ENCODE measurements around the gene PTGER1. TPM values are rescaled to one million over a fixed set of nuclear protein-coding genes. Genes with fewer than 3 reads are reported as not detected.

The PTGER1 gene
- total and polyA plus RNA-seq, 2 of the 8 experiments (the other 6 are each of a cell fraction or from before 2014, with no cell fraction given), result 0.20 to 0.41 TPM

DNA sequence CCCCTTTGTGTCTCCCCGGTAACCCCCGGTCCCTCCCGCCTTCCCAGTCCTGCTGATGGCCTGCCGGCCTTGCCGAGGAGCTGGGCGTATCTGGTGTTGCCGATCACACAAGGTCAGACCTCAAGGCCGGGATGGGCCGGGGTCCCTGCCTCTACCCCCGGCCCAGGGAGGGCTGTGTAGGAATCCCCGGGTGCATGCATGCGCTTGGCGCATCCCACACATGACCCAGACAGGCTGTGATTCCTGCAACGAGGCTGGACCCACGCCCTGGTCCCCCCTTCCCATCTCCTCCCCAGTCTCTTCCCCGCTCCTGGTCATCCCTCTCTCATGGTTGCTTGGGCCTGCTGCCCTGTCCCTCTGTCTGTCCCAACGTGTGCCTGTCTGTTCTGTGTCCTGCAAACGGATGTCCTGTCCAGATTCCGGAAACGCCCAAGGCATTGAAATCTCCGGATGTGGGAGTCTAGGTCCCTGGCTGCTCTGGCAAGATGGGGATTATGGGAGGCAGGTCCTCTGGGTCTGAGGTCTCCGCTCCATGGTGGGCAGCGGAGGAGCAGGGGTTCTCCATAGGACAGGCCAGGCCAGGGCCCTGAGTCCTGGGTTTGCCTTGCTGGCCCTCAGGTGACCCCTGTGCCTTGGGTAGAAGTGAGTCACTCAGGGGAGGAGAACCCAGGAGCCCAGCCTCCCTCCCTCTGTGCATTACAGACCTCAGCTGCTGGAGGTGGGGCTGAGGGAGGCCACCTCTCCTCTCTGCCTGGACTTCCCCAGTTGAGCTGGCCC is 40.4 kb downstream of the PTGER1 start:
- no peak overlapping the region for H4K91ac ChIP-seq (replicated peaks; ENCODE audit: insufficient read length, low read length)
- H2BK20ac ChIP-seq (ENCODE audit: low read length), result no peak overlapping the region
- ChIA-PET CTCF (ENCODE audit: partially characterized antibody) (interaction anchor here (1.0 to 1.2 kb wide), 3 partner anchors 45 to 53 kb away, joined by 3 to 4 read pairs (median 3); no protein-coding TSS in a partner anchor), POLR2A (ENCODE audit: partially characterized antibody) (interaction anchor here (1.5 to 1.8 kb wide), 2 partner anchors 15 to 61 kb away, joined by 3 to 5 read pairs; partner anchors contain the start of gene GIPC1)
- H3K36me3 ChIP-seq (ENCODE audit: control insufficient read depth in 2 of 4, insufficient read depth in 4 of 4, low read length in 3 of 4), result no peaks in the 10 kb centered on the region; a peak in 2 of 8 replicates
- FAIRE-seq (no peak), DNase-seq (ENCODE audit: low read depth in 1 of 2, low spot score in 2 of 2) (no peak)
- H3K27me3 ChIP-seq (replicated peaks in 1 of 4; ENCODE audit: control insufficient read depth in 3 of 4, extremely low read depth in 1 of 4, insufficient read depth in 3 of 4, low read length in 3 of 4), result no peaks in the 10 kb centered on the region; a peak in 1 of 7 replicates
- 77% methylated on average over 23 of the region's 23 CpGs; no CpG with 5 or more reads in 1 of the 2 experiments for WGBS, 2 experiments (ENCODE audit: extremely low coverage in 1 of 2, insufficient coverage in 1 of 2, insufficient read length in 1 of 2, insufficient replicate concordance in 2 of 2, low coverage in 1 of 2, low lambda C conversion rate in 2 of 2, missing lambda C conversion rate in 1 of 2)
- no peaks in the 10 kb centered on the region for H3K9me3 ChIP-seq (ENCODE audit: insufficient read depth in 2 of 2, low read depth in 1 of 2, low read length in 1 of 2)
- peak overlapping the region in 1 of 4 experiments; percentile 96; a peak in 1 of 8 replicates for H3K4me3 ChIP-seq (ENCODE audit: extremely low read depth in 1 of 4, insufficient read depth in 2 of 4, low read depth in 3 of 4, low read length in 4 of 4)
- H2AFZ ChIP-seq (ENCODE audit: low read length), result no peak overlapping the region
- peak overlapping the region; percentile 72 to 97; a peak in 3 of 4 replicates for H3K4me2 ChIP-seq (ENCODE audit: insufficient read depth in 1 of 2, low read depth in 2 of 2, low read length in 2 of 2)
- H2BK120ac ChIP-seq (replicated peaks; ENCODE audit: low read depth, low read length), result no peak overlapping the region
- H3K23ac ChIP-seq (ENCODE audit: insufficient read length), result no peak overlapping the region
- H4K8ac ChIP-seq (ENCODE audit: extremely low read depth, insufficient read depth, low read length), result no peak overlapping the region
- no peak overlapping the region for H2BK12ac ChIP-seq (ENCODE audit: low read depth, low read length)
- H3K79me1 ChIP-seq (ENCODE audit: low read depth, low read length), result peaks cover 13% of the 10 kb centered on the region
- no peak overlapping the region for H3K27ac ChIP-seq (ENCODE audit: low read depth, low read length)
- H2BK5ac ChIP-seq (ENCODE audit: low read depth, low read length), result no peak overlapping the region
- H3K4me1 ChIP-seq (replicated peaks in 1 of 4; ENCODE audit: control insufficient read depth in 3 of 4, insufficient read depth in 4 of 4, low read length in 3 of 4), result peaks cover 0 to 11% (median 3%) of the 10 kb centered on the region in 4 experiments; a peak in 5 of 7 replicates
- H3K56ac ChIP-seq (replicated peaks; ENCODE audit: insufficient read length, low read depth, low read length), result no peak overlapping the region
- H3K4ac ChIP-seq (replicated peaks; ENCODE audit: insufficient read length, low read depth, low read length), result no peak overlapping the region
- no peak overlapping the region for H3K14ac ChIP-seq (ENCODE audit: insufficient read length)
- H4K5ac ChIP-seq (ENCODE audit: insufficient read length, low read depth, low read length), result no peak overlapping the region
- no peak overlapping the region for H2BK15ac ChIP-seq (ENCODE audit: low read length)
- no peak overlapping the region for H3K18ac ChIP-seq (ENCODE audit: extremely low read depth, low read length)
- no peak overlapping the region for H3K9ac ChIP-seq (replicated peaks in 1 of 4; ENCODE audit: extremely low read depth in 1 of 4, low read depth in 3 of 4, low read length in 3 of 4)
- H2AK5ac ChIP-seq (ENCODE audit: low read depth, low read length), result no peak overlapping the region
- no peaks in the 10 kb centered on the region; the same call in 1 of the 2 replicates for H3K23me2 ChIP-seq (ENCODE audit: low read depth, low read length)
- H3K79me2 ChIP-seq (ENCODE audit: control insufficient read depth in 1 of 2, insufficient read depth in 2 of 2, low read length in 2 of 2), result peaks cover 0 to 42% of the 10 kb centered on the region in 2 experiments; a peak in 2 of 4 replicates
- H4K20me1 ChIP-seq (replicated peaks in 1 of 2; ENCODE audit: control insufficient read depth in 1 of 2, insufficient read depth in 2 of 2, low read length in 2 of 2), result peaks cover 7 to 10% of the 10 kb centered on the region in 2 experiments
- TF ChIP-seq, protein P1, sequence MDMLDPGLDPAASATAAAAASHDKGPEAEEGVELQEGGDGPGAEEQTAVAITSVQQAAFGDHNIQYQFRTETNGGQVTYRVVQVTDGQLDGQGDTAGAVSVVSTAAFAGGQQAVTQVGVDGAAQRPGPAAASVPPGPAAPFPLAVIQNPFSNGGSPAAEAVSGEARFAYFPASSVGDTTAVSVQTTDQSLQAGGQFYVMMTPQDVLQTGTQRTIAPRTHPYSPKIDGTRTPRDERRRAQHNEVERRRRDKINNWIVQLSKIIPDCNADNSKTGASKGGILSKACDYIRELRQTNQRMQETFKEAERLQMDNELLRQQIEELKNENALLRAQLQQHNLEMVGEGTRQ (IDR thresholded peaks at IDR 0.05; ENCODE audit: low read length), result no peak
- TF ChIP-seq, protein P2, sequence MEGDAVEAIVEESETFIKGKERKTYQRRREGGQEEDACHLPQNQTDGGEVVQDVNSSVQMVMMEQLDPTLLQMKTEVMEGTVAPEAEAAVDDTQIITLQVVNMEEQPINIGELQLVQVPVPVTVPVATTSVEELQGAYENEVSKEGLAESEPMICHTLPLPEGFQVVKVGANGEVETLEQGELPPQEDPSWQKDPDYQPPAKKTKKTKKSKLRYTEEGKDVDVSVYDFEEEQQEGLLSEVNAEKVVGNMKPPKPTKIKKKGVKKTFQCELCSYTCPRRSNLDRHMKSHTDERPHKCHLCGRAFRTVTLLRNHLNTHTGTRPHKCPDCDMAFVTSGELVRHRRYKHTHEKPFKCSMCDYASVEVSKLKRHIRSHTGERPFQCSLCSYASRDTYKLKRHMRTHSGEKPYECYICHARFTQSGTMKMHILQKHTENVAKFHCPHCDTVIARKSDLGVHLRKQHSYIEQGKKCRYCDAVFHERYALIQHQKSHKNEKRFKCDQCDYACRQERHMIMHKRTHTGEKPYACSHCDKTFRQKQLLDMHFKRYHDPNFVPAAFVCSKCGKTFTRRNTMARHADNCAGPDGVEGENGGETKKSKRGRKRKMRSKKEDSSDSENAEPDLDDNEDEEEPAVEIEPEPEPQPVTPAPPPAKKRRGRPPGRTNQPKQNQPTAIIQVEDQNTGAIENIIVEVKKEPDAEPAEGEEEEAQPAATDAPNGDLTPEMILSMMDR (IDR thresholded peaks at IDR 0.05; ENCODE audit: control extremely low read depth in 1 of 3, insufficient read depth in 1 of 3, low read depth in 1 of 3, low read length in 3 of 3), result no peak
- TF ChIP-seq POLR2AphosphoS5 (IDR thresholded peaks at IDR 0.05; ENCODE audit: low read depth, low read length) (no peak), RAD21 (IDR thresholded peaks at IDR 0.05 in 1 of 2, conservative IDR thresholded peaks at IDR 0.05 in 1 of 2; ENCODE audit: low read depth in 2 of 2, low read length in 2 of 2) (no peak)
- TF ChIP-seq, protein P3, sequence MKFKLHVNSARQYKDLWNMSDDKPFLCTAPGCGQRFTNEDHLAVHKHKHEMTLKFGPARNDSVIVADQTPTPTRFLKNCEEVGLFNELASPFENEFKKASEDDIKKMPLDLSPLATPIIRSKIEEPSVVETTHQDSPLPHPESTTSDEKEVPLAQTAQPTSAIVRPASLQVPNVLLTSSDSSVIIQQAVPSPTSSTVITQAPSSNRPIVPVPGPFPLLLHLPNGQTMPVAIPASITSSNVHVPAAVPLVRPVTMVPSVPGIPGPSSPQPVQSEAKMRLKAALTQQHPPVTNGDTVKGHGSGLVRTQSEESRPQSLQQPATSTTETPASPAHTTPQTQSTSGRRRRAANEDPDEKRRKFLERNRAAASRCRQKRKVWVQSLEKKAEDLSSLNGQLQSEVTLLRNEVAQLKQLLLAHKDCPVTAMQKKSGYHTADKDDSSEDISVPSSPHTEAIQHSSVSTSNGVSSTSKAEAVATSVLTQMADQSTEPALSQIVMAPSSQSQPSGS (IDR thresholded peaks at IDR 0.05; ENCODE audit: low read length), result no peak
